Hepatic stellate cell (primary cell): ENCODE results near the gene FRAS1.
"Not testable (repeated sequence)": the region's sequence is repeated elsewhere in the genome, so short reads cannot be mapped to it uniquely, and the experiment has no call there.

Experiments
- DNase-seq: peaks from one replicate; pipeline ENCODE4 v3.0.0; 2011; ENCODE audit warnings: low spot score

Gene FRAS1

DNA sequence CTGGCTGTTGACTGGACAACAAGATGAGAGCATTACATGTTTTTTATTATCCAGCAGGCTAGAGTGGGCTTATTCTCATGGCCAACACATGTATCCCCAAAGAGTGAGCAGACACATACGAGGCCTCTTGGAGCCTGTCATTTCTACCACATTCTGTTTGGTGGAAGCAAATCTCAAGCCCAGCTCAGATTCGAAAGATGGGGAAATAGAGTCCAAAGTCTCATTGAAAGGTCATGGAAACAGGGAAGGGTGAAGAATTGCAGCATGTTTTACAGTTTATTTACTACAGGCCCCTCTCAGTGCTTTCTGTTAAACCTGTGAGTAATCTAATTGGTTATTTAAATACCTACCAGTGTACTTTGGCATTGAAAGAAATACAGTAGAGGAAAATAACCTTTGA, 108.6 kb downstream of the FRAS1 start:
- no peak for DNase-seq

DNA sequence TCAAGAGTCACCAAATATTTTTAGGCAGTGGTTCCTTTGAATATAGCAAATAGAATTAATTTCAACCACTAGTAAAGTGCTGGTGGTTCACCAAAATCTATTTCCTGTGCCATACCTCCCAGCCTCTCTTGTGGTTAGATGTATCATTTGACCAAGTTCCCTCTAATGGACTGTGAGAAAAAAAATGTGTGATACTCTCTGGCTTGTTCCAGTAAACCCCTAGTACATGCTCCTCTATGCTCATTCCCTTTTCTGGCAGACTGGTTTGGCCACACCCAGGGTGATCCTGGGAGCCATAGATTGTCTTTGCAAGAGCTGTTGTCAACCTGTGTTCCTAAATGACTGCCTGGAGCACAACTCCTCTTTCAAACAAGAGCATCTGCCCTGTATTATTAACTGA, 109.5 kb downstream of the FRAS1 start:
- DNase-seq: no peak

GRCh38 chr4:78167510-78167909, 110.4 kb downstream of the FRAS1 start:
- no peak for DNase-seq

GRCh38 chr4:78168029-78168428, 110.9 kb downstream of the FRAS1 start:
- no peak for DNase-seq

- no peak for DNase-seq
Observed at GRCh38 chr4:78169728-78170127, 112.6 kb downstream of the FRAS1 start.

DNA sequence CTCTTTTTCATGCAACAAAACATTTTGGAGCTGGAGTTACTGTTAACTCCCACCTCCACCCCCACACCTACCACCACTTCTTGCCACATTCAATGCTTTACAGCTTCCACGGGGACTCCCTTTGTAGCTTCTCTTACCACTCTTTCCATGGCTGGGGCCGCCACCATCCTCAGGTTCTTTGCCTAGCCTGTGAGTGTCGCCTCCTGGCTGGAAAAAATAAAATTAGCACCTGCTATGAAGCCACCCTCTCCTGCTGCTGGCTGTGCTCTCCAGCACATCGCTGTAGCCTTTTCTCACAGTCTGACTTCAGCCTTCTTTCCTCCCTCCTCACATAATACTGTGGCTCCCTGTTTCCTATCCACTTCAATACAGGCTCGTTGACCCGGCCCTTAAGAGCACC, 114.4 kb downstream of the FRAS1 start:
- DNase-seq: no peak

DNA sequence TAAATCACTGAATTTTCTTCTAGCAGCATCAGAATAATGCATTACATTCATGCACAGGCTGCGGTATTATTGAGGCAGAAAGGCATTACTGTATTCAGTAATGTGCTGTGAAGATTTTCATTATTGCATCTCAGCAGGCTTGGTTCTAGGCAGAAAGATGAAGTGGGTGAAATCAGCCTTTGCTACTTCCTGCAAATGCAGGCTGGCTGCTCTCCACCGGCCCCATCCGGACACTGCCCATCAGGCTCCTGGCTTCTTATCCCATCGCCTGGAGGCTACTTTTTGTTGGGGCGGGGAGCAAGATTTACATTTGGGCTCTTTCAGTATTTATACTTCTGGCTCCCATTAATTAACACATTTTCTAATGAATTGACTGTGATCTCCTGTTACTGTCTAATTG, 117.8 kb downstream of the FRAS1 start:
- DNase-seq: no peak

DNA sequence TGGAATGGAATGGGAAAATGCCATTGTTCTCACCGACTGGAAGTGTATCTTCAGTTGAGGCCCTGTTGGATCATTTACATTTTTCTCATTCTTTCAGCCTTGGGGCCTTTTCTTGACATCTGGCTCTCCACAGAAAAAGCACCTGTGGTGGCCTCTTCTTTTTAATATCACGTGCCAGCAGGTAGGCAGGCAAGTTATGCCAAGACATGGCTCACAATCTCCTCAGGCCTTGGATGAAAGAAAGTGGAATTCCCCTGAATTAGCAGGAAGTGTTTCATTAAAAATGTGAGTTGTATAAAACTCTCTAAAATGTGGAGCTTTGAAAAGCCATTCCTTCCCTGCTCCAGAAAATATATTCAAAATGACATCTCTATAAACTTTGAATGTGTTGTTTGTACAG, 122.1 kb downstream of the FRAS1 start:
- DNase-seq: no peak

- not testable (repeated sequence) for DNase-seq
Observed at GRCh38 chr4:78181681-78182234, 124.6 kb downstream of the FRAS1 start.

DNA sequence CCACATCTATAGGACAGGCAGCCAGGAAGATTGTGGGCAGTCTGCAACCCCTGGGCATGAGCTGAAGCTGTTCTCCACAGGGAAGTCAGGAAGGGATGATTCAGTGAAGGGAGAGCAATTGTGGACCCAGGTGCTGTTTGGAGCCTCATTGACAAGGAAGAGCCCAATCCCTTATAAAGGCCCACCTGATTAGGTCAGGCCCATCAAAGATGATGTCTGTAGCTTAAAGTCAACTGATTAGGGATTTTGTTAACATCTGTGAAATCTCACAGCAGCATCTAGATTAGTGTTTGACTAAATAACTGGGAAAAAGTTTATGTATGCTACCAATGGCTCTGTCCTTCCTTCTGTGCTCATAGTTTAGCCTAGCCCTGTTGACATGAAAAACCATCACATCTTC, 127.5 kb downstream of the FRAS1 start:
- DNase-seq: no peak

DNA sequence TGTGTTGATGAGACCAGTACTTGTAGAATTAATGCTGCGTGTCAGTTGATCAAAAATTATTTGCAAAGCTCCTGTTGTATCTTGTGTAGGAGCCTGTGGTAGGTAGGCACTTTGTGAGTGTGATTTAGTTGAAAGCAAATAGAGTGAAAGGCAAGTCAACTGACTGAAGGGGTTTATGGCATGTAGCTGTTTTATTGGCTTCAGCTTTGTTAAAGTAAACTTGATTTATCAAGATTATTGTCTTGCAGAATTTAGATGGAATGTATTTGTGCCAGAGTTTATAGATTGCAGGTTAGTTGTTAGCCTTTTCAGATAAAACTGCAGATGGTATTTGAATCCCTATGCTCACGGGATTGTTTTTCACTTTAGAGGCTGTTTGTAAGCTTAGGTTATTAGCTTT, 128.0 kb downstream of the FRAS1 start:
- no peak for DNase-seq

DNA sequence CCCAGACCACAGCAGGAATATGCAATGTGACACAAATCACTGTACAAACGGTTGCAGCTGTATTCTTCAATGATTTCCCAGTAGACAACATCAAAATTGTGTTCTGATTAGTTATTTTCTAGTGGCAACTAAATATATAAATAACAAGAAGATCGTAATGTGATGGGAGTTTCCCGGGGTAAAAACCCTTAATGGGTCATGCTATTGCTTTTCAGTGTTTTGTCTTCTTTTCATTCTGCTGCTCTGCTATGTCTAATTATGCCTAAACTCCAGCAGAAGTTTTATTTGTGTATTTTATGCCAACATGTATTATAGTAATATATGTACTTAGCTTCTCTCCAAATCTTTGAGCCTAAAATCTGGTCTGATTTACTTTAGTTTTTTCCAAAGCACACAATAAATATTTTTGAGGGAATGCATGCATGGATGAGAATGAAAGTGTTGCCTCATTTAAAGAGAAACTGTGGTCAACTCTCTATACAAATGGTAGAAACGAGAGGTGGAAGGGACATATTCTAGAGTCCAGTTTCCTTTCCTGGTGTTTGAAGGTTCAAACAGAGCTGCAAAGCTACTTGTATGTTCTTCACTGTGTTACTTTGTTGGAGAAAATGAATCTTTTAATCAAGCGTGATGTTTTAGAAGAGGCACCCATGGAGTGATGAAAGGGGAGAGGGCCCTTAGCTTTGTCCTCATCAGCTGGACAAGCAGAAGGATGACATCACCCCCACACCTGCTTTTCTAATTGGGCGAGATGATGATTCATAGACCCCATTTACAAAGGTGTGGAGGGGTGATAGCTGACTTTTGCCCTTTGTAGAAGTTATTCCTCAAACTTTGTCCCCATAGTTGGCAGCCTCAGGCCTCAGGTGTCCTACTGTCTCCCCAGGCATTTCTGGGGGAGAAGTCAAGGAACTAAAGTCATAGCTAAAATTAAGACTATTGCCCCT, 129.7 kb downstream of the FRAS1 start:
- no peak for DNase-seq

- no peak for DNase-seq
Observed at GRCh38 chr4:78190068-78190467, 132.9 kb downstream of the FRAS1 start.

DNA sequence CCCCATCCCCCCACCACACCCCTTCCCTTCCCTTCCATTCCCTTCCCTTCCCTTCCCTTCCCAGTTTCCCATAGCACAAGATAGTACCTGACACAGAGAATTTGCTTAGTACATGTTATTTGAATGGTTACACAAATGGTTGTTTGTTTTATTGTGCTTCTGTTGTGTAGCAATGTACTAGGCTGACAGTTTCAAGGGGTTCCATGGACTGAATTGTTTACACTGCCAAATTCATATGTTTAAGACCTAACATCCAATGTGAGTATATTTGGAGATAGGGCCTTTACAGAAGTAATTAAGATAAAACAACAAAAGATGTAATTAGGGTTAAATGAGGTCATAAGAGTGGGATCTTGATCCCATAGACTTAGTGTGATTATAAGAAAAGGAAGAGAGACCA, 133.5 kb downstream of the FRAS1 start:
- DNase-seq: no peak

DNA sequence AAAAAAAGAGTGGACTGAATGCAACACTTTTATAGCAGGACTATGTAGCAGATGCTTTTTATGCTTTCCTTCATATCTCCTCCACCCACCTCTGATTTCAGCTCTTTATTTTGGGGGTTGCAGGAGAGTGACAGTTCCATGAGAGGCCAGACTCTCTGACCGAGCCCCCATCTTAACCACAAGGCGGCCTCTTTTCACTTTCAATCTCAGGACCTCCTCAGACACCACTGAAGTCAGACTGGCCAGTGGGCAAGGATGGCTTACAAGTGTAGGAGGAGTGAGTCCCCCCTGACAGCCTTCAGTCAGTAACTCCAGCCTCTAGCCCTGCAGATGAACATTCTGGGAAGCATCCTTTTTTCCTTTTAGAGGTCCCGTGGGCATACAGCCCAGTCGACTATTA, 140.8 kb downstream of the FRAS1 start:
- no peak for DNase-seq

DNA sequence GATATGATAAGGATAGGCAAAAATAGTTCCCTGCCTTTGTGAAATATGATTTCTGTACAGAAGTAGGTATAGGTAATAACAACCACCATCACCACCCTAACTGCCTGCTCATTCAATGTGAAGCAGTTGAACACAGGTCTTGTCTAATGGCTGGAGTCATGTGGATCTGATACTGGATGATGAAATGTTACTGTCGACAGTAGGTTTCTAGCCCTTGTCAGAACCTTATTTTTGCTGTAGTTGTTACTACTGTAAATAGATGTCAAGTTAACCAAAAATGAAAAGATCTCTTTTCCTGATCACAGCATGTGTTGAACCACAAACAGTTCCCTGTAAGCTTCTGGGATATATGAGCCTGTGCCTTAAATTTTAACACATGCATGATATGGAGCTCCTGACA, 142.9 kb downstream of the FRAS1 start:
- DNase-seq: no peak

- DNase-seq: no peak
Observed at GRCh38 chr4:78200949-78201348, 143.8 kb downstream of the FRAS1 start.

- no peak for DNase-seq
Observed at GRCh38 chr4:78204176-78204575, 147.1 kb downstream of the FRAS1 start.

DNA sequence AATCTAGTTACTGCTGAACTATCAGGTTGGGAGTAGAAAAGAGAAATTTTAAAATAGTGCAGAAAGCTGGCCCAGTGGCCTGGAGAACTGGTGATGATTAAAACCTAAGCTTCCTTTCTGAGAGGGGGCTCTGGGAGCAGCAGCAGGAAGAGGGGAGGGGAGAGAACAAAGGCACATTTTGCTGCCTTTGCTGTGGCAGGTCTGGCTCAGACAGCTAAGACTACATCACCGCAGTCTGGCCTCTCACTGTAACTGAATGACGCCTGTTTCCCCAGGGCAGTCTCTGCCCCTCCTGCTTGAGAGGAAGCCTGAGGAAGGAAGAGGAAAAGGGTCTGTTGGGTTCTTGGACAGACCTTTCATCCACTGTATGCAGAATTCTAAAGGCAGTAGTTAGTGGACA, 148.5 kb downstream of the FRAS1 start:
- DNase-seq: no peak

- no peak for DNase-seq
Observed at GRCh38 chr4:78207541-78207940, 150.4 kb downstream of the FRAS1 start.

DNA sequence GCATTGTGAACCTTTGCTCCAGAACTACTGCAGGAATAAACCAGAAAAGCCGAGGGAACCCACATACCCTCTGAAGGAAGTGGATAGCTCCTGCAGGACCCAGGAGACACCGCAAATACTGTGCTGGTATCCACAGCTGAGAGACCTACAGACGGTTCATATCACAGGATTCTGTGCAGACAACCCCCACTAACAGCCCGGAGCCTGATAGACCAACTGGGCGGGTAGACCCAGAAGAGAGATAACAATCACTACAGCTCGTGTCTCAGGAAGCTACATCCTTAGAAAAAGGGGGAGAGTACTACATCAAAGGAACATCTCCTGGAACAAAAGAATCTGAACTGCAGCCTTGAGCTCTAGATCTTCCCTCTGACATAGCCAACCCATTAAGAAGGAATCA, 150.8 kb downstream of the FRAS1 start:
- DNase-seq: no peak

GRCh38 chr4:78208896-78209295, 151.8 kb downstream of the FRAS1 start:
- DNase-seq: not testable (repeated sequence)

- no peak for DNase-seq
Observed at GRCh38 chr4:78210694-78211410, 153.7 kb downstream of the FRAS1 start.
